A549 treated with ZK216348 at 1 μM for 4 hours (cell line): ENCODE results near the gene ZNF711. TPM values are rescaled to one million over a fixed set of nuclear protein-coding genes. Genes with fewer than 3 reads are reported as not detected.

Experiments
- total RNA-seq: library from RNA; stranded (reverse); fragments of 200-300 nt; extraction: Qiagen RNA extraction; gene quantifications from 5 replicates; pipeline ENCODE4 v1.2.3, GENCODE V29; 2022; ENCODE audit warnings: low read depth

The ZNF711 gene
- 0.62 to 1.1 TPM (median 0.87 TPM) in 5 replicates for total RNA-seq

DNA sequence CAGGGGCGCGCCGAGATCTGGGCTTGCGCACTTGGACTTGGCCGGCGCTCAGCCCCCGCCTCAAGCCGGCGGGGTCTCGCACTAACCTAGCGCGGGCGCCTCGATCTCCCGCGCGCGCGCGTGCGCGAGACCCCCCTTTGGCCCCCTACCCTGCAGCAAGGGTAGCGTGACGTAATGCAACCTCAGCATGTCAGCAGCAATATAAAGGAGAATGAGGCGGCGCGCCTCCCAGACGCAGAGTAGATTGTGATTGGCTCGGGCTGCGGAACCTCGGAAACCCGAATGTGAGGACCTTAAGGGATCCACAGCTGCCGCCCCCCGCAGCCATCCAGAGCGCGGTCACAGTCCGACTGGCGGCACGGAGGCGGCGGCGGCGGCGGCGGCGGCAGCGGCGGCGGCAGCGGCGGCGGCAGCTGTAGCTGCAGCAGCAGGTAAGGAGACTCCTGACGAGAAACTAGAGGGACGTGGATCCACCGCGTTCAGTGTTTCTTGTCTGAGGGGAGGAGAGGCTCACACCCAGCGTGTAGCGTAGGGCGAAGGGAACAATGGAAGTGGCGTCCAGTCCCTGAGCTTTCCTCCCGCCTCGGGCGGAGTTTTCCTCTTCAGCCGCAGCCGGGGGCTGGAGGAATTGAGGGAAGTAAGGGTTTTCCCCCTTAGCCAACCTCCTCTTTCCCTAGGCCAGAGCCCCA is at the start of gene ZNF711, which contains the start of gene SATL1:
ZNF711 (plus strand) TSS at position 231 of the 689 bp plus-strand sequence. CDS start 3,582 bp downstream, outside the sequence.
SATL1 (minus strand) TSS at position 19 of the 689 bp plus-strand sequence. CDS start 134,811 bp downstream, outside the sequence.

Other genes starting within 250 kb of the ZNF711 start
- 6.0 to 9.2 TPM (median 8.5 TPM) in 5 replicates for gene APOOL, start 240.1 kb upstream of the ZNF711 start, total RNA-seq
- gene SATL1, start 212 bp upstream of the ZNF711 start, total RNA-seq = not detected in 5 replicates
- 1.9 to 3.1 TPM (median 2.6 TPM) in 5 replicates for gene POF1B, start 135.7 kb downstream of the ZNF711 start, total RNA-seq